ENCODE results near the gene CAV3.

Gene CAV3

GRCh38 chr3:8746780-8747345 is 13.3 kb downstream of the CAV3 start:
- H2AFZ ChIP-seq (ENCODE audit: low read depth, low read length): no peak overlapping the region
- H3K9me3 ChIP-seq (ENCODE audit: insufficient read depth, low read length): no peaks in the 10 kb centered on the region
- H3K9ac ChIP-seq (ENCODE audit: low read length): no peak overlapping the region
- H3K4me2 ChIP-seq (ENCODE audit: low read length): no peak overlapping the region
- H3K4me3 ChIP-seq (ENCODE audit: low read length): no peak overlapping the region
- H3K36me3 ChIP-seq (replicated peaks; ENCODE audit: low read depth, low read length): peaks cover 3% of the 10 kb centered on the region
- TF ChIP-seq CTCF (IDR thresholded peaks at IDR 0.05; ENCODE audit: low read depth, low read length): no peak
- no peak for TF ChIP-seq EZH2phosphoT487 (IDR thresholded peaks at IDR 0.05; ENCODE audit: low read depth)
- H3K27ac ChIP-seq (ENCODE audit: low read length): no peak overlapping the region
- H3K27me3 ChIP-seq (ENCODE audit: low read depth, low read length): no peaks in the 10 kb centered on the region
- no peaks in the 10 kb centered on the region for H3K79me2 ChIP-seq (ENCODE audit: low read length)
- H3K4me1 ChIP-seq (ENCODE audit: low read length): no peaks in the 10 kb centered on the region
- no peaks in the 10 kb centered on the region for H4K20me1 ChIP-seq (ENCODE audit: insufficient read depth, low read length)

GRCh38 chr3:8749316-8749715 is 15.7 kb downstream of the CAV3 start:
- no peaks in the 10 kb centered on the region for H3K9me3 ChIP-seq (ENCODE audit: insufficient read depth, low read length)
- H3K4me1 ChIP-seq (ENCODE audit: low read length): no peaks in the 10 kb centered on the region
- peaks cover 14% of the 10 kb centered on the region for H3K36me3 ChIP-seq (replicated peaks; ENCODE audit: low read depth, low read length)
- no peak overlapping the region for H3K4me3 ChIP-seq (ENCODE audit: low read length)
- H3K4me2 ChIP-seq (ENCODE audit: low read length): no peak overlapping the region
- no peak overlapping the region for H3K9ac ChIP-seq (ENCODE audit: low read length)
- H3K79me2 ChIP-seq (ENCODE audit: low read length): no peaks in the 10 kb centered on the region
- H4K20me1 ChIP-seq (ENCODE audit: insufficient read depth, low read length): no peaks in the 10 kb centered on the region
- no peak overlapping the region for H3K27ac ChIP-seq (ENCODE audit: low read length)
- no peak overlapping the region for H2AFZ ChIP-seq (ENCODE audit: low read depth, low read length)
- no peak for TF ChIP-seq CTCF (IDR thresholded peaks at IDR 0.05; ENCODE audit: low read depth, low read length)
- H3K27me3 ChIP-seq (ENCODE audit: low read depth, low read length): no peaks in the 10 kb centered on the region

- H3K9me3 ChIP-seq (ENCODE audit: insufficient read depth, low read length): no peaks in the 10 kb centered on the region
- no peaks in the 10 kb centered on the region for H3K27me3 ChIP-seq (ENCODE audit: low read depth, low read length)
- H3K4me2 ChIP-seq (ENCODE audit: low read length): no peak overlapping the region
- no peak overlapping the region for H3K4me3 ChIP-seq (ENCODE audit: low read length)
- no peak overlapping the region for H3K27ac ChIP-seq (ENCODE audit: low read length)
- no peak overlapping the region for H3K9ac ChIP-seq (ENCODE audit: low read length)
- peaks cover 9% of the 10 kb centered on the region for H3K4me1 ChIP-seq (ENCODE audit: low read length)
- peaks cover 17% of the 10 kb centered on the region for H3K36me3 ChIP-seq (replicated peaks; ENCODE audit: low read depth, low read length)
- no peak overlapping the region for H2AFZ ChIP-seq (ENCODE audit: low read depth, low read length)
- no peak for TF ChIP-seq EZH2phosphoT487 (IDR thresholded peaks at IDR 0.05; ENCODE audit: low read depth)
- TF ChIP-seq CTCF (IDR thresholded peaks at IDR 0.05; ENCODE audit: low read depth, low read length): no peak
- no peaks in the 10 kb centered on the region for H4K20me1 ChIP-seq (ENCODE audit: insufficient read depth, low read length)
- peaks cover 5% of the 10 kb centered on the region; the same call in 1 of the 2 replicates for H3K79me2 ChIP-seq (ENCODE audit: low read length)
These were observed 19.2 kb downstream of the CAV3 start for GRCh38 chr3:8752832-8753231.

GRCh38 chr3:8755097-8755496 is 21.5 kb downstream of the CAV3 start:
- no peak for TF ChIP-seq EZH2phosphoT487 (IDR thresholded peaks at IDR 0.05; ENCODE audit: low read depth)
- TF ChIP-seq CTCF (IDR thresholded peaks at IDR 0.05; ENCODE audit: low read depth, low read length): no peak
- H3K4me2 ChIP-seq (ENCODE audit: low read length): no peak overlapping the region
- no peaks in the 10 kb centered on the region for H3K27me3 ChIP-seq (ENCODE audit: low read depth, low read length)
- H3K4me1 ChIP-seq (ENCODE audit: low read length): peaks cover 32% of the 10 kb centered on the region
- no peak overlapping the region for H3K9ac ChIP-seq (ENCODE audit: low read length)
- H3K9me3 ChIP-seq (ENCODE audit: insufficient read depth, low read length): no peaks in the 10 kb centered on the region
- no peak overlapping the region for H3K4me3 ChIP-seq (ENCODE audit: low read length)
- peaks cover 5% of the 10 kb centered on the region; the same call in 1 of the 2 replicates for H3K79me2 ChIP-seq (ENCODE audit: low read length)
- H4K20me1 ChIP-seq (ENCODE audit: insufficient read depth, low read length): no peaks in the 10 kb centered on the region
- H3K36me3 ChIP-seq (replicated peaks; ENCODE audit: low read depth, low read length): peaks cover 17% of the 10 kb centered on the region
- no peak overlapping the region for H3K27ac ChIP-seq (ENCODE audit: low read length)
- no peak overlapping the region for H2AFZ ChIP-seq (ENCODE audit: low read depth, low read length)

Data from OCI-LY3 (cell line).